H9 (cell line): ENCODE results near the gene LMOD3. TPM values are rescaled to one million over a fixed set of nuclear protein-coding genes. Genes with fewer than 3 reads are reported as not detected.

Experiments
- DNase-seq: peaks from one replicate; pipeline ENCODE4 v3.0.0-alpha.2; 2017
- H2AFZ ChIP-seq: one replicate; pipeline ENCODE4 v1.6.1; 2013; ENCODE audit warnings: mild to moderate bottlenecking, low read length, control low read depth, moderate library complexity
- H2AK5ac ChIP-seq: 2 replicates; pipeline ENCODE4 v1.6.1; 2013; ENCODE audit warnings: low read length, control low read depth, mixed read lengths; ENCODE audit not compliant: insufficient read length
- H2BK120ac ChIP-seq: one replicate; pipeline ENCODE4 v1.6.1; 2013; ENCODE audit warnings: low read depth, mild to moderate bottlenecking, low read length, control low read depth, inconsistent platforms; ENCODE audit not compliant: poor library complexity, severe bottlenecking
- H2BK12ac ChIP-seq: 2 replicates; pipeline ENCODE4 v1.6.1; 2013; ENCODE audit warnings: low read length, control low read depth, mixed read lengths, low read depth; ENCODE audit not compliant: insufficient read length
- H2BK15ac ChIP-seq: 2 replicates; pipeline ENCODE4 v1.6.1; 2013; ENCODE audit warnings: low read depth, low read length, control low read depth
- H2BK20ac ChIP-seq: one replicate; pipeline ENCODE4 v1.6.1; 2013; ENCODE audit warnings: low read depth, mild to moderate bottlenecking, low read length, control low read depth, inconsistent platforms; ENCODE audit not compliant: poor library complexity, severe bottlenecking
- H2BK5ac ChIP-seq: 2 replicates; pipeline ENCODE4 v1.6.1; 2013; ENCODE audit warnings: low read length, control low read depth, mixed read lengths; ENCODE audit not compliant: insufficient read length
- H3K14ac ChIP-seq: 2 replicates; pipeline ENCODE4 v1.6.1; 2013; ENCODE audit warnings: low read length, control low read depth; ENCODE audit not compliant: insufficient read depth
- H3K18ac ChIP-seq: 2 replicates; pipeline ENCODE4 v1.6.1; 2013; ENCODE audit warnings: low read depth, mild to moderate bottlenecking, mixed read lengths, low read length, control low read depth; ENCODE audit not compliant: insufficient read length
- H3K23ac ChIP-seq: 2 replicates; pipeline ENCODE4 v1.6.1; 2013; ENCODE audit warnings: low read length, control low read depth, mixed read lengths, low read depth; ENCODE audit not compliant: insufficient read length
- H3K23me2 ChIP-seq: 2 replicates; pipeline ENCODE4 v1.6.1; 2013; ENCODE audit warnings: low read depth, mild to moderate bottlenecking, mixed read lengths, low read length, control low read depth; ENCODE audit not compliant: insufficient read length, poor library complexity, severe bottlenecking
- H3K27ac ChIP-seq: 2 replicates; pipeline ENCODE4 v1.5.1; 2013; ENCODE audit warnings: low read length, control low read depth, mixed read lengths, low read depth; ENCODE audit not compliant: insufficient read length
- H3K27me3 ChIP-seq: 2 replicates; pipeline ENCODE4 v1.6.1; 2013; ENCODE audit warnings: low read length, control low read depth, inconsistent platforms; ENCODE audit not compliant: insufficient read depth
- H3K4ac ChIP-seq: 2 replicates; pipeline ENCODE4 v1.6.1; 2013; ENCODE audit warnings: low read depth, mild to moderate bottlenecking, control low read depth, inconsistent platforms, low read length, moderate library complexity
- H3K4me1 ChIP-seq: 2 replicates; pipeline ENCODE4 v1.6.1; 2013; ENCODE audit warnings: low read length, control low read depth, inconsistent platforms; ENCODE audit not compliant: insufficient read depth
- H3K4me2 ChIP-seq: 2 replicates; pipeline ENCODE4 v1.6.1; 2013; ENCODE audit warnings: low read length, control low read depth, mixed read lengths; ENCODE audit not compliant: insufficient read length, insufficient read depth
- H3K56ac ChIP-seq: 2 replicates; pipeline ENCODE4 v1.6.1; 2013; ENCODE audit warnings: low read depth, mild to moderate bottlenecking, mixed read lengths, low read length, control low read depth; ENCODE audit not compliant: insufficient read length
- H3K79me1 ChIP-seq: 2 replicates; pipeline ENCODE4 v1.6.1; 2013; ENCODE audit warnings: low read depth, mild to moderate bottlenecking, moderate library complexity, low read length, control low read depth, inconsistent platforms; ENCODE audit not compliant: insufficient read depth, poor library complexity, severe bottlenecking
- H3K79me2 ChIP-seq: 2 replicates; pipeline ENCODE4 v1.6.1; 2013; ENCODE audit warnings: low read length, control low read depth, inconsistent platforms; ENCODE audit not compliant: insufficient read depth
- H3K9ac ChIP-seq: 2 replicates; pipeline ENCODE4 v1.6.1; 2013; ENCODE audit warnings: low read length, control low read depth, mixed read lengths; ENCODE audit not compliant: insufficient read length; ENCODE audit errors: extremely low read depth
- H3K9me3 ChIP-seq: one replicate; pipeline ENCODE4 v1.6.1; 2013; ENCODE audit warnings: low read depth, low read length, inconsistent platforms; ENCODE audit not compliant: control insufficient read depth
- H3T11ph ChIP-seq: one replicate; pipeline ENCODE4 v1.6.1; 2013; ENCODE audit warnings: mild to moderate bottlenecking, low read length, control low read depth, inconsistent platforms
- H4K20me1 ChIP-seq: one replicate; pipeline ENCODE4 v1.6.1; 2013; ENCODE audit not compliant: control insufficient read depth, insufficient read length, insufficient read depth
- H4K5ac ChIP-seq: 2 replicates; pipeline ENCODE4 v1.6.1; 2013; ENCODE audit warnings: low read depth, mild to moderate bottlenecking, mixed read lengths, low read length, control low read depth; ENCODE audit not compliant: insufficient read length
- H4K8ac ChIP-seq: replicated peaks from 2 replicates; pipeline ENCODE4 v1.6.1; 2013; ENCODE audit warnings: low read length, control low read depth, mixed read lengths, low read depth; ENCODE audit not compliant: insufficient read length
- H4K91ac ChIP-seq: 2 replicates; pipeline ENCODE4 v1.6.1; 2013; ENCODE audit warnings: low read depth, mild to moderate bottlenecking, moderate library complexity, mixed read lengths, low read length, control low read depth; ENCODE audit not compliant: insufficient read length
- H3K27ac Mint-ChIP-seq, 3 experiments: 2 replicates in 2 of 3; 3 replicates in 1 of 3; pipeline ENCODE4 v1.8.0; 2020 to 2021; ENCODE audit warnings: mixed read lengths in 3 of 3, mild to moderate bottlenecking in 1 of 3, moderate library complexity in 1 of 3
- H3K27me3 Mint-ChIP-seq: 2 replicates; pipeline ENCODE4 v1.8.0; 2021; ENCODE audit warnings: low read depth, mild to moderate bottlenecking, moderate library complexity, mixed read lengths
- H3K36me3 Mint-ChIP-seq, 3 experiments: 2 replicates in 2 of 3; 3 replicates in 1 of 3; pipeline ENCODE4 v1.8.0; 2020 to 2021; ENCODE audit warnings: low read depth in 3 of 3, mixed read lengths in 3 of 3; ENCODE audit not compliant: insufficient read depth in 1 of 3
- H3K4me1 Mint-ChIP-seq, 2 experiments: 2 replicates each; pipeline ENCODE4 v1.8.0; 2020; ENCODE audit warnings: mixed read lengths in 2 of 2
- H3K4me3 Mint-ChIP-seq, 2 experiments: 2 replicates in 1 of 2; 3 replicates in 1 of 2; pipeline ENCODE4 v1.8.0; 2020 to 2021; ENCODE audit warnings: mild to moderate bottlenecking in 2 of 2, mixed read lengths in 2 of 2, moderate library complexity in 1 of 2
- H3K9me3 Mint-ChIP-seq, 2 experiments: 2 replicates in 1 of 2; 3 replicates in 1 of 2; pipeline ENCODE4 v1.8.0; 2020; ENCODE audit warnings: mild to moderate bottlenecking in 2 of 2, mixed read lengths in 2 of 2, moderate library complexity in 1 of 2
- CTCF ChIP-seq: fragments of 200-600 bp; sonication (generic); conservative IDR thresholded peaks from 3 replicates; pipeline ENCODE4 v1.8.0; 2021; ENCODE audit warnings: antibody characterized with exemption, mild to moderate bottlenecking
- WGBS: extraction: QIAGEN DNeasy Blood & Tissue Kit; methylation state at CpG from one replicate; pipeline ENCODE4 v1.1.7; 2013; ENCODE audit warnings: missing lambda C conversion rate, low lambda C conversion rate, mixed read lengths; ENCODE audit not compliant: insufficient read length; ENCODE audit errors: extremely low coverage; 5-methylcytosine and 5-hydroxymethylcytosine counted together
- total RNA-seq: library from RNA; stranded (reverse); gene quantifications from 2 replicates; pipeline ENCODE4 v1.2.1, GENCODE V29; 2021

Gene LMOD3
- total RNA-seq, 1 experiment from 2014 or later = not detected

DNA sequence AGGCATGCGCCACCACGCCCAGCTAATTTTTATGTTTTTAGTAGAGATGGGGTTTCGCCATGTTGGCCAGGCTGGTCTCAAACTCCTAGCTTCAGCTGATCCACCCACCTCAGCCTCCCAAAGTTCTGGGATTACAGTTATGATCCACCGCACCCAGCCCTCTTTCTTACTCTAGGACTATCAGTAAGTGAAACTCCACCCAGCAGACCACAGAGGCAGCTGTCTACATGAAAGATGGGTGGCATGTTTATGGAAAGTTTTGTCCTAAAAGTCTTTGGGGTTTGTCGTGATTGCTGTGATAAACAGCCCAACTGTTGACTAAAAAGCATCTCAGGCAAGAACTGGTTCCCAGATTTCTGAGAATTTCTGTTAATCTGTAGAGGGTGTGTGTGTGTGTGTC, 26.8 kb downstream of the LMOD3 start:
- Histone ChIP-seq H3T11ph (no peak overlapping the region), H3K56ac (no peak overlapping the region), H2BK15ac (no peak overlapping the region), H3K4me1 (peaks cover 9% of the 10 kb centered on the region), H3K14ac (no peak overlapping the region), H3K23me2 (no peaks in the 10 kb centered on the region), H3K79me2 (no peaks in the 10 kb centered on the region; the same call in 1 of the 2 replicates), H3K4me2 (no peak overlapping the region), H4K5ac (no peak overlapping the region), H3K18ac (no peak overlapping the region), H2BK20ac (no peak overlapping the region), H2AFZ (no peak overlapping the region), H4K20me1 (no peaks in the 10 kb centered on the region), H3K27me3 (no peaks in the 10 kb centered on the region), H2AK5ac (no peak overlapping the region), H2BK120ac (no peak overlapping the region), H4K91ac (no peak overlapping the region), H3K9ac (no peak overlapping the region), H4K8ac (no peak overlapping the region), H2BK12ac (no peak overlapping the region), H3K23ac (no peak overlapping the region), H3K4ac (no peak overlapping the region), H3K79me1 (no peaks in the 10 kb centered on the region), H3K27ac (no peak overlapping the region), H2BK5ac (no peak overlapping the region), H3K9me3 (no peaks in the 10 kb centered on the region)
- H3K36me3 Mint-ChIP-seq = no peaks in the 10 kb centered on the region
- no peak for DNase-seq
- H3K9me3 Mint-ChIP-seq = no peaks in the 10 kb centered on the region
- H3K4me3 Mint-ChIP-seq = no peak overlapping the region
- no peak for TF ChIP-seq CTCF
- peaks cover 11 to 15% of the 10 kb centered on the region in 2 experiments for H3K4me1 Mint-ChIP-seq
- no peak overlapping the region; a peak in 1 of 7 replicates for H3K27ac Mint-ChIP-seq
- H3K27me3 Mint-ChIP-seq = no peaks in the 10 kb centered on the region
- WGBS = no CpG with 5 or more reads among the region's 5 CpGs
